Central memory CD8-positive, alpha-beta T cell (primary cell): ENCODE measurements around the gene ARHGEF38.
"Not testable (repeated sequence)": the region's sequence is repeated elsewhere in the genome, so short reads cannot be mapped to it uniquely, and the experiment has no call there.

Source experiments
- ATAC-seq: fragments of 150-1000 bp; cut with Tn5 transposase; replicated peaks from 2 replicates; pipeline ENCODE4 v1.10.0; 2022; ENCODE audit warnings: mild to moderate bottlenecking, moderate FRiP score, moderate number of reproducible peaks; ENCODE audit not compliant: poor library complexity, severe bottlenecking; ENCODE audit errors: extremely low read depth
- DNase-seq, 2 donors: peaks; one replicate each; pipeline ENCODE4 v3.0.0; 2021; ENCODE audit warnings: low spot score in 2 of 2
- H3K27ac Mint-ChIP-seq: one replicate; pipeline ENCODE4 v1.8.0; 2022; ENCODE audit warnings: low read depth, mild to moderate bottlenecking, moderate library complexity, mixed read lengths
- H3K27me3 Mint-ChIP-seq: one replicate; pipeline ENCODE4 v1.8.0; 2022; ENCODE audit warnings: mixed read lengths
- H3K36me3 Mint-ChIP-seq: one replicate; pipeline ENCODE4 v1.8.0; 2022; ENCODE audit warnings: mild to moderate bottlenecking, moderate library complexity, mixed read lengths; ENCODE audit not compliant: insufficient read depth
- H3K4me1 Mint-ChIP-seq: one replicate; pipeline ENCODE4 v1.8.0; 2022; ENCODE audit warnings: mixed read lengths
- H3K4me3 Mint-ChIP-seq: one replicate; pipeline ENCODE4 v1.8.0; 2022; ENCODE audit warnings: mild to moderate bottlenecking, moderate library complexity, mixed read lengths
- H3K9me3 Mint-ChIP-seq: one replicate; pipeline ENCODE4 v1.8.0; 2022; ENCODE audit warnings: mixed read lengths

ARHGEF38 gene

DNA sequence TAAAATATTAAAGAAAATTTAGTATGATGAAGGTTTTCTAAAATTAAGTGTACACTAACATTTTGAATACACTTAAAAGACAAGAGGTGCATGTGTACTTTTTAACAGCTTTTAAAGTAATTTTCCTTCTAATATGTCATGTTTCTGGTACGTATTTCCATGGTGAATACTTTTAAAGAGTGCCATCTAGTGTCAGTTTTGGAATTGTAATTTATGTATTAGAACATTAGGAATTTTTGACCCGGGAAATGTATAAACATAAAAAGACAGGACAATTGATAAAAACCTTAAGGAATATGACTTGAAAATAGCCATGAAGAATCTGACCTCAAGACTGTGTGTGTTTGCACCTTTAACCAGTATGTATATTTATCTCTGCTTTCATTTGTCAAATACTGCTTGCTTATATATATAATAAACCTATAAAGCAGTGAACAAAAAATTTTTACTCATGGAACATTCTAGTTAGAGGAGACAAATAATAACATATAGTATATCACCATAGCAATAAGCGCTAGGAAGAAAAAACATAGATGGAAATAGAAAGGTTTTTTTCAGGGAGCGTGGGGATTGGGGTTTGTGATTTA, 163.4 kb downstream of the ARHGEF38 start:
- no peak overlapping the region for H3K4me3 Mint-ChIP-seq
- H3K27me3 Mint-ChIP-seq = no peaks in the 10 kb centered on the region
- no peaks in the 10 kb centered on the region for H3K9me3 Mint-ChIP-seq
- H3K27ac Mint-ChIP-seq = no peak overlapping the region
- ATAC-seq = no peak
- H3K36me3 Mint-ChIP-seq = no peaks in the 10 kb centered on the region
- no peak for DNase-seq
- H3K4me1 Mint-ChIP-seq = no peaks in the 10 kb centered on the region

DNA sequence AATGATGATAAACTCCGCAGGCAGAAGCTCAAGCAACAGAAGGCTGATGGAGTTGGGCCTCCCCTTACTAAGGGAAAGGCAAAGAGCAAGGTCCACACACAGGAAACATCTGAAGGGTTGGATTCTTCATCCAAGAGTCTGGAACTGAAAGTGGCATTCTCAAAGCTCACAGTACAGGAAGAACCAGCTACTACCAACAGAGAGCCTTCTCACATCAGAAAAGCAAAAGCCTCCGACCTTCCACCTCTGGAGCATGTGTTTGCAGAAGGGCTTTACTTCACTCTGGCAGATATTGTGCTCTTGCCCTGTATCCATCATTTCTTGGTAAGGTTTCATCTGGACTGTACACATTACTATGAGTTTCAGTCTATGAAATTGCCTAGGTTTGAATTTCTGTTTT, 166.8 kb downstream of the ARHGEF38 start:
- H3K4me1 Mint-ChIP-seq = no peaks in the 10 kb centered on the region
- no peaks in the 10 kb centered on the region for H3K27me3 Mint-ChIP-seq
- no peaks in the 10 kb centered on the region for H3K9me3 Mint-ChIP-seq
- DNase-seq = no peak
- no peak for ATAC-seq
- no peaks in the 10 kb centered on the region for H3K36me3 Mint-ChIP-seq
- no peak overlapping the region for H3K27ac Mint-ChIP-seq
- H3K4me3 Mint-ChIP-seq = no peak overlapping the region

DNA sequence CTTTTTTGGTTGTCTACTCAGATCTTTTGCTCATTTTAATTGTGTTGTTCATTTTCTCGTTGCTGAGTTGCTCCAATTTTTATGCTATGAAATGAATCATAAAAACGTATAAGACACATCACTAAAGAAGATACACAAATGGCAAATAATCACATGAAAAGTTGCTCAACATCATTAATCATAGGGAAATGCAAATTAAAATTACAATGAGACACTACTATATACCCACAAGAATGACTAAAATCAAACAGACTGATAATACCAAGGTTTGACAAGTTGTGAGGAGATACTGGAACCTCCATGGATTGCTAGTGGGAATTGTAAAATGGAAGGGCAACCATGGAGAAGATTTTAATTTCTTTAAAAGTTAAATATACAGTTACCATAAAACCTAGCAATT, 173.2 kb downstream of the ARHGEF38 start:
- no peaks in the 10 kb centered on the region for H3K36me3 Mint-ChIP-seq
- H3K4me1 Mint-ChIP-seq = no peaks in the 10 kb centered on the region
- H3K27ac Mint-ChIP-seq = no peak overlapping the region
- no peak for ATAC-seq
- no peak overlapping the region for H3K4me3 Mint-ChIP-seq
- no peaks in the 10 kb centered on the region for H3K27me3 Mint-ChIP-seq
- DNase-seq = no peak
- H3K9me3 Mint-ChIP-seq = no peaks in the 10 kb centered on the region

DNA sequence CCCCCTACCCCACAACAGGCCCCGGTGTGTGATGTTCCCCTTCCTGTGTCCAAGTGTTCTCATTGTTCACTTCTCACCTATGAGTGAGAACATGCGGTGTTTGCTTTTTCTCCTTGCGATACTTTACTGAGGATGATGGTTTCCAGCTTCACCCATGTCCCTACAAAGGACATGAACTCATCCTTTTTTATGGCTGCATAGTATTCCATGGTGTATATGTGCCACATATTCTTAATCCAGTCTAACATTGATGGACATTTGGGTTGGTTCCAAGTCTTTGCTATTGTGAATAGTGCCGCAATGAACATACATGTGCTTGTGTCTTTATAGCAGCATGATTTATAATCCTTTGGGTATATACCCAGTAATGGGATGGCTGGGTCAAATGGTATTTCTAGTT, 177.5 kb downstream of the ARHGEF38 start:
- H3K36me3 Mint-ChIP-seq, H3K4me3 Mint-ChIP-seq, H3K9me3 Mint-ChIP-seq, ATAC-seq, H3K27me3 Mint-ChIP-seq, DNase-seq, H3K4me1 Mint-ChIP-seq, H3K27ac Mint-ChIP-seq: not testable (repeated sequence)
